Smooth muscle cell (in vitro differentiated cells): ENCODE measurements around the gene NPHS1. TPM values are rescaled to one million over a fixed set of nuclear protein-coding genes. Genes with fewer than 3 reads are reported as not detected.

Source experiments
- DNase-seq: peaks from one replicate; lab custom pipeline; 2025; ENCODE audit not compliant: unreplicated experiment; lab: John Stamatoyannopoulos, UW
- H2AFZ ChIP-seq: fragments of 200-600 bp; sonication (generic); 2 replicates; pipeline ENCODE4 v1.6.0; 2016; ENCODE audit warnings: antibody characterized with exemption, low read depth, mild to moderate bottlenecking
- H3F3A ChIP-seq: fragments of 200-600 bp; sonication (generic); 2 replicates; pipeline ENCODE4 v1.6.0; 2017; ENCODE audit warnings: antibody characterized with exemption, low read depth
- H3K27ac ChIP-seq: fragments of 200-600 bp; sonication (generic); 2 replicates; pipeline ENCODE4 v1.5.1; 2016; ENCODE audit warnings: low read depth, mild to moderate bottlenecking
- H3K27me3 ChIP-seq: fragments of 200-600 bp; sonication (generic); 2 replicates; pipeline ENCODE4 v1.6.1; 2016; ENCODE audit warnings: low read depth, mild to moderate bottlenecking
- H3K36me3 ChIP-seq: fragments of 200-600 bp; sonication (generic); 2 replicates; pipeline ENCODE4 v1.5.1; 2016; ENCODE audit warnings: low read depth
- H3K4me1 ChIP-seq: fragments of 200-600 bp; sonication (generic); 2 replicates; pipeline ENCODE4 v1.5.1; 2016; ENCODE audit warnings: low read depth
- H3K4me2 ChIP-seq: fragments of 200-600 bp; sonication (generic); 2 replicates; pipeline ENCODE4 v1.6.0; 2016; ENCODE audit warnings: mild to moderate bottlenecking
- H3K4me3 ChIP-seq: fragments of 200-600 bp; sonication (generic); 2 replicates; pipeline ENCODE4 v1.5.1; 2016; ENCODE audit warnings: mild to moderate bottlenecking
- H3K79me2 ChIP-seq: fragments of 200-600 bp; sonication (generic); 2 replicates; pipeline ENCODE4 v1.6.0; 2016; ENCODE audit warnings: low read depth, mild to moderate bottlenecking
- H3K9ac ChIP-seq: fragments of 200-600 bp; sonication (generic); 2 replicates; pipeline ENCODE4 v1.6.0; 2016; ENCODE audit warnings: low read depth
- H3K9me3 ChIP-seq: fragments of 200-600 bp; sonication (generic); replicated peaks from 2 replicates; pipeline ENCODE4 v1.5.1; 2016; ENCODE audit warnings: low read depth
- H4K20me1 ChIP-seq: fragments of 200-600 bp; sonication (generic); 2 replicates; pipeline ENCODE4 v1.6.0; 2016; ENCODE audit warnings: low read depth
- WGBS: methylation state at CpG from one replicate; pipeline ENCODE4 v1.1.7; 2016; ENCODE audit warnings: low lambda C conversion rate; 5-methylcytosine and 5-hydroxymethylcytosine counted together
- polyA plus RNA-seq: library from polyadenylated mRNA; unstranded; fragments of >200 nt; fragmentation: Nextera tagmentation; extraction: Ambion mirVana; gene quantifications from 2 replicates; pipeline ENCODE4 v1.2.1, GENCODE V29; 2016
- total RNA-seq: library from RNA; depleted of rRNA; stranded (reverse); fragments of >200 nt; gene quantifications from 2 replicates; pipeline ENCODE4 v1.2.3, GENCODE V29; 2014
- TF ChIP-seq, protein P1 (sequence below): fragments of 200-600 bp; sonication (generic); IDR thresholded peaks from 2 replicates; pipeline ENCODE4 v1.5.1; 2017; ENCODE audit warnings: borderline replicate concordance, mild to moderate bottlenecking, antibody characterized with exemption; ENCODE audit not compliant: insufficient read depth, poor library complexity, severe bottlenecking

NPHS1 gene
- total and polyA plus RNA-seq, 2 experiments from 2014 or later: not detected

DNA sequence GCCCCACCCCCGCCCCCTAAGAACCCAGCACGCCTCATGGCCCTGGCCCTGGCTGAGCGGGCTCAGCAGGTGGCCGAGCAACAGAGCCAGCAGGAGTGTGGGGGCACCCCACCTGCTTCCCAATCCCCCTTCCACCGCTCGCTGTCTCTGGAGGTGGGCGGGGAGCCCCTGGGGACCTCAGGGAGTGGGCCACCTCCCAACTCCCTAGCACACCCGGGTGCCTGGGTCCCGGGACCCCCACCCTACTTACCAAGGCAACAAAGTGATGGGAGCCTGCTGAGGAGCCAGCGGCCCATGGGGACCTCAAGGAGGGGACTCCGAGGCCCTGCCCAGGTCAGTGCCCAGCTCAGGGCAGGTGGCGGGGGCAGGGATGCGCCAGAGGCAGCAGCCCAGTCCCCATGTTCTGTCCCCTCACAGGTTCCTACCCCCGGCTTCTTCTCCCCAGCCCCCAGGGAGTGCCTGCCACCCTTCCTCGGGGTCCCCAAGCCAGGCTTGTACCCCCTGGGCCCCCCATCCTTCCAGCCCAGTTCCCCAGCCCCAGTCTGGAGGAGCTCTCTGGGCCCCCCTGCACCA lies 65.0 kb downstream of the NPHS1 start:
- H3K4me1 ChIP-seq: no peaks in the 10 kb centered on the region
- 93% methylated on average over 13 of the region's 15 CpGs for WGBS
- no peak overlapping the region for H3K4me3 ChIP-seq
- H3K27ac ChIP-seq: no peak overlapping the region
- no peaks in the 10 kb centered on the region for H3K9me3 ChIP-seq
- H3K79me2 ChIP-seq: no peaks in the 10 kb centered on the region
- no peaks in the 10 kb centered on the region for H3F3A ChIP-seq
- no peak overlapping the region for H3K4me2 ChIP-seq
- TF ChIP-seq, protein P1, sequence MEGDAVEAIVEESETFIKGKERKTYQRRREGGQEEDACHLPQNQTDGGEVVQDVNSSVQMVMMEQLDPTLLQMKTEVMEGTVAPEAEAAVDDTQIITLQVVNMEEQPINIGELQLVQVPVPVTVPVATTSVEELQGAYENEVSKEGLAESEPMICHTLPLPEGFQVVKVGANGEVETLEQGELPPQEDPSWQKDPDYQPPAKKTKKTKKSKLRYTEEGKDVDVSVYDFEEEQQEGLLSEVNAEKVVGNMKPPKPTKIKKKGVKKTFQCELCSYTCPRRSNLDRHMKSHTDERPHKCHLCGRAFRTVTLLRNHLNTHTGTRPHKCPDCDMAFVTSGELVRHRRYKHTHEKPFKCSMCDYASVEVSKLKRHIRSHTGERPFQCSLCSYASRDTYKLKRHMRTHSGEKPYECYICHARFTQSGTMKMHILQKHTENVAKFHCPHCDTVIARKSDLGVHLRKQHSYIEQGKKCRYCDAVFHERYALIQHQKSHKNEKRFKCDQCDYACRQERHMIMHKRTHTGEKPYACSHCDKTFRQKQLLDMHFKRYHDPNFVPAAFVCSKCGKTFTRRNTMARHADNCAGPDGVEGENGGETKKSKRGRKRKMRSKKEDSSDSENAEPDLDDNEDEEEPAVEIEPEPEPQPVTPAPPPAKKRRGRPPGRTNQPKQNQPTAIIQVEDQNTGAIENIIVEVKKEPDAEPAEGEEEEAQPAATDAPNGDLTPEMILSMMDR: no peak
- no peak overlapping the region for H2AFZ ChIP-seq
- no peaks in the 10 kb centered on the region for H4K20me1 ChIP-seq
- H3K36me3 ChIP-seq: no peaks in the 10 kb centered on the region
- DNase-seq: no peak
- H3K9ac ChIP-seq: no peak overlapping the region
- H3K27me3 ChIP-seq: no peaks in the 10 kb centered on the region

DNA sequence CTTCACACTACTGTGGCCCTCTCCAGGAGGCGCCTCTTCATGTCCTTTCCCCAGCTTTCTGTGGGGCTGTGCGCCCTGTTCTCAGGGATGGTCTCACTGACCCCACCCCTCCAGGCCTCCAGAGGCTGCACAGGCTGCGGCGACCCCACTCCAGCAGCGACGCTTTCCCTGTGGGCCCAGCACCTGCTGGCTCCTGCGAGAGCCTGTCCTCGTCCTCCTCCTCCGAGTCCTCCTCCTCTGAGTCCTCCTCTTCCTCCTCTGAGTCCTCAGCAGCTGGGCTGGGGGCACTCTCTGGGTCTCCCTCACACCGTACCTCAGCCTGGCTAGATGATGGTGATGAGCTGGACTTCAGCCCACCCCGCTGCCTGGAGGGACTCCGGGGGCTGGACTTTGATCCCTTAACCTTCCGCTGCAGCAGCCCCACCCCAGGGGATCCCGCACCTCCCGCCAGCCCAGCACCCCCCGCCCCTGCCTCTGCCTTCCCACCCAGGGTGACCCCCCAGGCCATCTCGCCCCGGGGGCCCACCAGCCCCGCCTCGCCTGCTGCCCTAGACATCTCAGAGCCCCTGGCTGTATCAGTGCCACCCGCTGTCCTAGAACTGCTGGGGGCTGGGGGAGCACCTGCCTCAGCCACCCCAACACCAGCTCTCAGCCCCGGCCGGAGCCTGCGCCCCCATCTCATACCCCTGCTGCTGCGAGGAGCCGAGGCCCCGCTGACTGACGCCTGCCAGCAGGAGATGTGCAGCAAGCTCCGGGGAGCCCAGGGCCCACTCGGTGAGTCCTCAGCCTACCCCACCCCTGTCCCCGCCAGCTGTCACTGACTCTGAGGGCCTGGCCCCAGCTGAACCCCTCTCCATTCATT lies 65.8 kb downstream of the NPHS1 start:
- WGBS: 97% methylated on average over 18 of the region's 31 CpGs
- no peak for DNase-seq
- Histone ChIP-seq H3K27me3 (no peaks in the 10 kb centered on the region), H3K9ac (no peak overlapping the region), H3K9me3 (no peaks in the 10 kb centered on the region), H3K4me1 (no peaks in the 10 kb centered on the region), H3K79me2 (no peaks in the 10 kb centered on the region), H4K20me1 (no peaks in the 10 kb centered on the region), H3K36me3 (no peaks in the 10 kb centered on the region), H3K27ac (no peak overlapping the region), H3F3A (no peaks in the 10 kb centered on the region), H2AFZ (no peak overlapping the region), H3K4me3 (no peak overlapping the region), H3K4me2 (no peak overlapping the region)
- TF ChIP-seq, protein P1: no peak

DNA sequence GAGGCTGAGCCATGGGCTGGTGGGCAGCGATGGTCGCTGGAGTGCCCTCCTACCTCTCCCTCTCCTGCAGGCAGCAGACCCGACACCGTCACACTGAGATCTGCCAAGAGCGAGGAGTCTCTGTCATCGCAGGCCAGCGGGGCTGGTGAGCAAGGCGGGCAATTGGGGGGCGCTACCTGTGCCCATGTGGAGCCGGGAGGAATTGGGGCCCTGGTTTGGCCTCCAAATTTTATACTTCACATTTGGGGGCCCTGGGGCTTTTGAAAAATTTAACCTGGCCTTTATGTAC lies 67.0 kb downstream of the NPHS1 start:
- Histone ChIP-seq H3K9ac (no peak overlapping the region), H4K20me1 (no peaks in the 10 kb centered on the region), H2AFZ (no peak overlapping the region), H3K27ac (no peak overlapping the region), H3K27me3 (no peaks in the 10 kb centered on the region), H3K36me3 (no peaks in the 10 kb centered on the region), H3K9me3 (no peaks in the 10 kb centered on the region), H3K4me1 (no peaks in the 10 kb centered on the region), H3K4me2 (no peak overlapping the region), H3K79me2 (no peaks in the 10 kb centered on the region), H3K4me3 (no peak overlapping the region), H3F3A (no peaks in the 10 kb centered on the region)
- TF ChIP-seq, protein P1: no peak
- no peak for DNase-seq
- WGBS: 78% methylated on average over 10 of the region's 10 CpGs
